GM23338 (cell line): Measurements from ENCODE around the gene PI4K2A. TPM values are rescaled to one million over a fixed set of nuclear protein-coding genes. Genes with fewer than 3 reads are reported as not detected.

ENCODE experiments used
- ATAC-seq: fragments of 200-7000 bp; cut with Tn5 transposase; 3 replicates; pipeline ENCODE4 v1.9.1; 2020
- DNase-seq: peaks from one replicate; pipeline ENCODE4 v3.0.0-alpha.2; 2015; ENCODE audit warnings: low spot score
- H2AFZ ChIP-seq: fragments of 200-600 bp; sonication (generic); 2 replicates; pipeline ENCODE4 v1.8.0; 2016; ENCODE audit warnings: antibody characterized with exemption, mild to moderate bottlenecking, moderate library complexity
- H3F3A ChIP-seq: fragments of 200-600 bp; sonication (generic); replicated peaks from 2 replicates; pipeline ENCODE4 v1.8.0; 2017; ENCODE audit warnings: antibody characterized with exemption, mixed run types, low read depth
- H3K27ac ChIP-seq: fragments of 200-600 bp; sonication (generic); 2 replicates; pipeline ENCODE4 v1.6.1; 2016; ENCODE audit warnings: low read depth
- H3K27me3 ChIP-seq: fragments of 200-600 bp; sonication (generic); 2 replicates; pipeline ENCODE4 v1.8.0; 2016; ENCODE audit warnings: mild to moderate bottlenecking, mixed run types, moderate library complexity; ENCODE audit not compliant: insufficient read depth
- H3K36me3 ChIP-seq: fragments of 200-600 bp; sonication (generic); 2 replicates; pipeline ENCODE4 v1.8.0; 2016; ENCODE audit warnings: mild to moderate bottlenecking; ENCODE audit not compliant: insufficient read depth
- H3K4me1 ChIP-seq: fragments of 200-600 bp; sonication (generic); 2 replicates; pipeline ENCODE4 v1.8.0; 2016; ENCODE audit warnings: mild to moderate bottlenecking, moderate library complexity; ENCODE audit not compliant: insufficient read depth
- H3K4me2 ChIP-seq: fragments of 200-600 bp; sonication (generic); 2 replicates; pipeline ENCODE4 v1.7.1; 2017; ENCODE audit warnings: mixed run types
- H3K4me3 ChIP-seq: fragments of 200-600 bp; sonication (generic); 2 replicates; pipeline ENCODE4 v1.6.1; 2016; ENCODE audit warnings: mixed run types
- H3K79me2 ChIP-seq: fragments of 200-600 bp; sonication (generic); replicated peaks from 2 replicates; pipeline ENCODE4 v1.8.0; 2017; ENCODE audit warnings: mild to moderate bottlenecking; ENCODE audit not compliant: insufficient read depth
- H3K9me2 ChIP-seq: fragments of 200-600 bp; sonication (generic); 2 replicates; pipeline ENCODE4 v1.8.0; 2017; ENCODE audit not compliant: insufficient read depth
- H4K20me1 ChIP-seq: fragments of 200-600 bp; sonication (generic); replicated peaks from 2 replicates; pipeline ENCODE4 v1.8.0; 2017; ENCODE audit warnings: mild to moderate bottlenecking; ENCODE audit not compliant: insufficient read depth
- H3K27ac Mint-ChIP-seq: 2 replicates; pipeline ENCODE4 v1.8.0; 2020; ENCODE audit warnings: inconsistent platforms, mild to moderate bottlenecking, moderate library complexity, mixed read lengths
- H3K27me3 Mint-ChIP-seq: 3 replicates; pipeline ENCODE4 v1.8.0; 2022; ENCODE audit warnings: low read depth, mild to moderate bottlenecking, moderate library complexity, mixed read lengths, inconsistent platforms; ENCODE audit not compliant: insufficient read depth, poor library complexity
- H3K36me3 Mint-ChIP-seq: 3 replicates; pipeline ENCODE4 v1.8.0; 2021; ENCODE audit warnings: low read depth, mild to moderate bottlenecking, inconsistent platforms, moderate library complexity, mixed read lengths
- H3K4me1 Mint-ChIP-seq: 3 replicates; pipeline ENCODE4 v1.8.0; 2020; ENCODE audit warnings: mild to moderate bottlenecking, inconsistent platforms, mixed read lengths
- H3K4me3 Mint-ChIP-seq: 3 replicates; pipeline ENCODE4 v1.8.0; 2021; ENCODE audit warnings: moderate library complexity, mild to moderate bottlenecking, inconsistent platforms, mixed read lengths
- H3K9me3 Mint-ChIP-seq: 3 replicates; pipeline ENCODE4 v1.8.0; 2020; ENCODE audit warnings: moderate library complexity, mild to moderate bottlenecking, inconsistent platforms, mixed read lengths
- CREB1 ChIP-seq: fragments of 250-450 bp; sonication (Bioruptor Pico); IDR thresholded peaks from 2 replicates; pipeline ENCODE4 v1.5.0; 2020; ENCODE audit warnings: low read depth, mild to moderate bottlenecking, moderate library complexity
- CTCF ChIP-seq, 2 experiments: fragments of 200-600 bp in 1 of 2; sonication (generic) in 1 of 2; conservative IDR thresholded peaks; 2 replicates each; pipeline versions ENCODE4 v1.5.1 to v1.6.1; 2016 to 2017; ENCODE audit warnings: antibody characterized with exemption in 2 of 2, low read depth in 2 of 2, mild to moderate bottlenecking in 2 of 2, moderate library complexity in 1 of 2
- ETS1 ChIP-seq: IDR thresholded peaks from 2 replicates; pipeline ENCODE4 v1.6.1; 2016; ENCODE audit warnings: antibody characterized with exemption
- EZH2 ChIP-seq: fragments of 200-600 bp; sonication (generic); IDR thresholded peaks from one replicate; pipeline ENCODE4 v1.8.0; 2017; ENCODE audit warnings: antibody characterized with exemption, mild to moderate bottlenecking, low read depth; ENCODE audit not compliant: unreplicated experiment
- EZH2phosphoT487 ChIP-seq: fragments of 200-600 bp; sonication (generic); IDR thresholded peaks from one replicate; pipeline ENCODE4 v1.8.1; 2018; ENCODE audit warnings: antibody characterized with exemption; ENCODE audit not compliant: unreplicated experiment
- JUNB ChIP-seq: IDR thresholded peaks from one replicate; pipeline ENCODE4 v1.6.1; 2016; ENCODE audit warnings: antibody characterized with exemption; ENCODE audit not compliant: unreplicated experiment
- NANOG ChIP-seq: IDR thresholded peaks from 2 replicates; pipeline ENCODE4 v1.6.1; 2016; ENCODE audit warnings: antibody characterized with exemption, borderline replicate concordance
- POLR2AphosphoS5 ChIP-seq: IDR thresholded peaks from 2 replicates; pipeline ENCODE4 v1.6.1; 2016; ENCODE audit warnings: antibody characterized with exemption, low read depth
- REST ChIP-seq: IDR thresholded peaks from one replicate; pipeline ENCODE4 v1.6.1; 2018; ENCODE audit warnings: antibody characterized with exemption; ENCODE audit not compliant: unreplicated experiment
- STAT1 ChIP-seq: IDR thresholded peaks from one replicate; pipeline ENCODE4 v1.6.1; 2016; ENCODE audit warnings: antibody characterized with exemption; ENCODE audit not compliant: unreplicated experiment
- ZNF114 ChIP-seq: fragments of 250-450 bp; sonication (Bioruptor Pico); IDR thresholded peaks from 2 replicates; pipeline ENCODE4 v1.5.0; 2020; ENCODE audit warnings: mild to moderate bottlenecking, moderate library complexity
- ZNF331 ChIP-seq: fragments of 250-450 bp; sonication (Bioruptor Pico); IDR thresholded peaks from 2 replicates; pipeline ENCODE4 v1.5.0; 2020; ENCODE audit warnings: low read depth, mild to moderate bottlenecking, moderate library complexity
- ZNF462 ChIP-seq: fragments of 250-450 bp; sonication (Bioruptor Pico); IDR thresholded peaks from 2 replicates; pipeline ENCODE4 v1.5.0; 2020; ENCODE audit warnings: mild to moderate bottlenecking, moderate library complexity
- polyA plus RNA-seq: library from polyadenylated mRNA; unstranded; fragments of >200 nt; fragmentation: Nextera tagmentation; extraction: Ambion mirVana; gene quantifications from 2 replicates; pipeline ENCODE4 v1.2.1, GENCODE V29; 2016
- total RNA-seq: library from RNA; depleted of rRNA; stranded (reverse); fragments of >200 nt; shearing (Covaris generic); gene quantifications from 2 replicates; pipeline ENCODE4 v1.2.3, GENCODE V29; 2014

PI4K2A gene
- total and polyA plus RNA-seq, 2 experiments from 2014 or later, result 8.1 to 29.2 TPM

- no peaks in the 10 kb centered on the region for H3K79me2 ChIP-seq
- H3K4me2 ChIP-seq, result no peak overlapping the region
- peaks cover 52% of the 10 kb centered on the region for H3K36me3 Mint-ChIP-seq
- H3K27ac Mint-ChIP-seq, result no peak overlapping the region
- H3K27ac ChIP-seq, result no peak overlapping the region
- H3F3A ChIP-seq, result no peaks in the 10 kb centered on the region; the same call in 1 of the 2 replicates
- H4K20me1 ChIP-seq, result no peaks in the 10 kb centered on the region; the same call in 1 of the 2 replicates
- no peaks in the 10 kb centered on the region for H3K4me1 ChIP-seq
- DNase-seq (no peak), ATAC-seq (no peak)
- no peaks in the 10 kb centered on the region for H3K27me3 ChIP-seq
- no peaks in the 10 kb centered on the region for H3K4me1 Mint-ChIP-seq
- TF ChIP-seq POLR2AphosphoS5 (no peak), EZH2phosphoT487 (no peak), NANOG (no peak), CREB1 (CRISPR knock-in tag) (no peak), REST (no peak), ZNF331 (no peak), EZH2 (no peak), ETS1 (no peak), ZNF114 (no peak), ZNF462 (no peak), JUNB (no peak), STAT1 (no peak), CTCF (conservative IDR thresholded peaks at IDR 0.05; ENCODE audit: low read depth in 2 of 2) (no peak)
- H3K36me3 ChIP-seq, result peaks cover 13% of the 10 kb centered on the region
- H3K4me3 Mint-ChIP-seq, result no peak overlapping the region
- no peaks in the 10 kb centered on the region for H3K9me3 Mint-ChIP-seq
- H3K4me3 ChIP-seq, result no peak overlapping the region
- no peaks in the 10 kb centered on the region for H3K9me2 ChIP-seq
- no peak overlapping the region for H2AFZ ChIP-seq
- peaks cover 3% of the 10 kb centered on the region for H3K27me3 Mint-ChIP-seq
These were observed 34.8 kb downstream of the PI4K2A start for GRCh38 chr10:97675222-97675621.
